A673 (cell line): ENCODE data around the gene CAPS2. TPM values are rescaled to one million over a fixed set of nuclear protein-coding genes. Genes with fewer than 3 reads are reported as not detected.

Source experiments
- BruUV-seq: library from RNA; stranded (reverse); fragments of 400-500 nt; replicated peaks from 2 replicates; lab custom pipeline; 2021; lab: Mats Ljungman, UMichigan
- CTCF ChIA-PET: fragments of 300-600 bp; sonication (Branson Sonifier 250); formaldehyde crosslinking; loops from one replicate; lab custom pipeline; 2022; ENCODE audit warnings: antibody characterized with exemption; lab: Charles Lee
- POLR2A ChIA-PET: fragments of 300-600 bp; sonication (Branson Sonifier 250); formaldehyde crosslinking; loops from one replicate; lab custom pipeline; 2022; ENCODE audit warnings: antibody characterized with exemption; ENCODE audit not compliant: low non-redundant PET; lab: Charles Lee
- DNase-seq: peaks from one replicate; pipeline ENCODE4 v3.0.0-alpha.2; 2015; ENCODE audit warnings: low spot score
- H3K27ac ChIP-seq: fragments of 200-600 bp; sonication (generic); 2 replicates; pipeline ENCODE4 v1.5.1; 2016; ENCODE audit warnings: mixed run types, low read depth, mild to moderate bottlenecking, mixed read lengths, antibody characterized with exemption, low read length; ENCODE audit not compliant: poor library complexity, severe bottlenecking
- H3K27me3 ChIP-seq: fragments of 200-600 bp; sonication (generic); replicated peaks from 2 replicates; pipeline ENCODE4 v1.6.1; 2017; ENCODE audit warnings: mixed run types, low read depth, mild to moderate bottlenecking, mixed read lengths, antibody characterized with exemption, low read length; ENCODE audit not compliant: insufficient read depth, poor library complexity
- H3K36me3 ChIP-seq: fragments of 200-600 bp; sonication (generic); 2 replicates; pipeline ENCODE4 v1.6.1; 2016; ENCODE audit warnings: mixed run types, mild to moderate bottlenecking, mixed read lengths, antibody characterized with exemption, low read length; ENCODE audit not compliant: insufficient read depth, poor library complexity, severe bottlenecking
- H3K4me1 ChIP-seq: fragments of 200-600 bp; sonication (generic); 2 replicates; pipeline ENCODE4 v1.6.1; 2017; ENCODE audit warnings: mixed run types, mild to moderate bottlenecking, mixed read lengths, antibody characterized with exemption, low read length; ENCODE audit not compliant: insufficient read depth, poor library complexity, severe bottlenecking
- H3K4me3 ChIP-seq: fragments of 200-600 bp; sonication (generic); 2 replicates; pipeline ENCODE4 v1.5.1; 2016; ENCODE audit warnings: low read depth, mixed run types, mild to moderate bottlenecking, mixed read lengths, low read length; ENCODE audit not compliant: poor library complexity, severe bottlenecking
- H3K9me3 ChIP-seq: fragments of 200-600 bp; sonication (generic); 2 replicates; pipeline ENCODE4 v1.6.1; 2016; ENCODE audit warnings: mixed run types, low read depth, mild to moderate bottlenecking, mixed read lengths, antibody characterized with exemption, low read length; ENCODE audit not compliant: poor library complexity, severe bottlenecking
- CTCF ChIP-seq: fragments of 300-800, 200-600 bp; sonication (generic); conservative IDR thresholded peaks from 2 replicates; pipeline ENCODE4 v1.5.1; 2017; ENCODE audit warnings: low read depth, mild to moderate bottlenecking, antibody characterized with exemption, low read length, moderate library complexity, mixed read lengths
- EZH2 ChIP-seq: fragments of 200-600 bp; sonication (generic); IDR thresholded peaks from 2 replicates; pipeline ENCODE4 v1.6.1; 2017; ENCODE audit warnings: borderline replicate concordance, low read depth, mild to moderate bottlenecking, mixed read lengths, antibody characterized with exemption, low read length; ENCODE audit not compliant: poor library complexity, severe bottlenecking
- intact Hi-C: fragments of 100-400 bp; cut with micrococcal nuclease; formaldehyde crosslinking; loops from one replicate; pipeline ENCODE4 v1.10.0; 2022; ENCODE audit not compliant: unreplicated experiment
- total RNA-seq: library from RNA; stranded (reverse); gene quantifications from 2 replicates; pipeline ENCODE4 v1.2.3, GENCODE V29; 2021

The CAPS2 gene
- total RNA-seq, 1 experiment from 2014 or later = 13.2 TPM

GRCh38 chr12:75271576-75271975 is 58.5 kb downstream of the CAPS2 start:
- DNase-seq = no peak
- no peaks in the 10 kb centered on the region for H3K4me1 ChIP-seq
- H3K27me3 ChIP-seq = no peaks in the 10 kb centered on the region
- no peaks in the 10 kb centered on the region for H3K36me3 ChIP-seq
- no peaks in the 10 kb centered on the region for H3K9me3 ChIP-seq
- POLR2A ChIA-PET = no interaction called here
- no peak overlapping the region for H3K27ac ChIP-seq
- H3K4me3 ChIP-seq = no peak overlapping the region
- TF ChIP-seq EZH2 = no peak
- no peak for TF ChIP-seq CTCF
- BruUV-seq = no TSS peak
- intact Hi-C loops = no loop called here
- CTCF ChIA-PET = no interaction called here

- DNase-seq = no peak
- no peaks in the 10 kb centered on the region for H3K4me1 ChIP-seq
- TF ChIP-seq EZH2 = no peak
- TF ChIP-seq CTCF = no peak
- BruUV-seq = no TSS peak
- ChIA-PET POLR2A (no interaction called here), CTCF (no interaction called here)
- no peak overlapping the region for H3K27ac ChIP-seq
- no peaks in the 10 kb centered on the region for H3K36me3 ChIP-seq
- no peaks in the 10 kb centered on the region for H3K9me3 ChIP-seq
- no peak overlapping the region for H3K4me3 ChIP-seq
- intact Hi-C loops = no loop called here
- no peaks in the 10 kb centered on the region for H3K27me3 ChIP-seq
These were observed 60.0 kb downstream of the CAPS2 start for GRCh38 chr12:75270157-75270556.

GRCh38 chr12:75269209-75269608 is 60.9 kb downstream of the CAPS2 start:
- Histone ChIP-seq H3K27ac (no peak overlapping the region), H3K4me1 (no peaks in the 10 kb centered on the region), H3K9me3 (no peaks in the 10 kb centered on the region), H3K4me3 (no peak overlapping the region), H3K27me3 (no peaks in the 10 kb centered on the region), H3K36me3 (no peaks in the 10 kb centered on the region)
- ChIA-PET CTCF (no interaction called here), POLR2A (no interaction called here)
- TF ChIP-seq EZH2 (no peak), CTCF (no peak)
- DNase-seq = no peak
- intact Hi-C loops = no loop called here
- no TSS peak for BruUV-seq
